ENCODE results near the gene FAM98A.
A peak's percentile ranks its signal among the peaks of the same experiment; 100 is the strongest.

FAM98A gene

GRCh38 chr2:33598561-33599174 lies 431 bp downstream of the FAM98A start:
- FAIRE-seq = no peak
- DNase-seq (ENCODE audit: insufficient read length, low spot score) = peak; percentile 41

GRCh38 chr2:33597026-33597425 lies 2.1 kb downstream of the FAM98A start:
- FAIRE-seq = no peak
- no peak for DNase-seq (ENCODE audit: insufficient read length, low spot score)

DNA sequence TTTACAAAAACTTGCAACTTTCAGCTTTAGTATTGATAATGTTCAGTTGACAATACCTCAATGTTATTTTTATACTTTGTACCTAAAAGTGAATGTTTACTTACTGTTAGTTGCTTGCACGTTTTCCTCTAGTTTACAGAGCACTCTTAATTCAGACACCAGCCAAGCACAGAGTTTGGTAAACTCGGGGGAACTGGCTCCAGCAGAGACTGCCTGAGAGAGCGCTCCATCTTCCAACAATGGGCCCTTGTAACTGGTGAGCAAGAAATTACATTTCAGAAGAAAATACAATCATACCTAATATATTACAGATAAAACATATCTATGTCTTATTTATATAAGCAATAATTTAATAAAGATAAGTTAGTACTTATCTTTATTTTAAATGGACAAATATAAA lies 3.7 kb downstream of the FAM98A start:
- DNase-seq (ENCODE audit: insufficient read length, low spot score) = no peak
- FAIRE-seq = no peak

- FAIRE-seq (no peak), DNase-seq (ENCODE audit: insufficient read length, low spot score) (no peak)
These were observed 9.7 kb downstream of the FAM98A start for GRCh38 chr2:33589444-33589843.

- DNase-seq (ENCODE audit: insufficient read length, low spot score) (no peak), FAIRE-seq (no peak)
These were observed 10.9 kb downstream of the FAM98A start for GRCh38 chr2:33588232-33588631.

- FAIRE-seq (no peak), DNase-seq (ENCODE audit: insufficient read length, low spot score) (no peak)
These were observed 12.3 kb downstream of the FAM98A start for GRCh38 chr2:33586766-33587165.

GRCh38 chr2:33583194-33583938 lies 15.7 kb downstream of the FAM98A start:
- no peak for FAIRE-seq
- DNase-seq (ENCODE audit: insufficient read length, low spot score) = peak; percentile 17

- DNase-seq (ENCODE audit: insufficient read length, low spot score) = no peak
- no peak for FAIRE-seq
These were observed 17.2 kb downstream of the FAM98A start for GRCh38 chr2:33581872-33582271.

GRCh38 chr2:33579227-33579626 lies 19.9 kb downstream of the FAM98A start:
- no peak for FAIRE-seq
- no peak for DNase-seq (ENCODE audit: insufficient read length, low spot score)

GRCh38 chr2:33577668-33578067 lies 21.4 kb downstream of the FAM98A start:
- FAIRE-seq (no peak), DNase-seq (ENCODE audit: insufficient read length, low spot score) (no peak)

- FAIRE-seq = no peak
- no peak for DNase-seq (ENCODE audit: insufficient read length, low spot score)
These were observed 22.0 kb downstream of the FAM98A start for GRCh38 chr2:33577084-33577483.

DNA sequence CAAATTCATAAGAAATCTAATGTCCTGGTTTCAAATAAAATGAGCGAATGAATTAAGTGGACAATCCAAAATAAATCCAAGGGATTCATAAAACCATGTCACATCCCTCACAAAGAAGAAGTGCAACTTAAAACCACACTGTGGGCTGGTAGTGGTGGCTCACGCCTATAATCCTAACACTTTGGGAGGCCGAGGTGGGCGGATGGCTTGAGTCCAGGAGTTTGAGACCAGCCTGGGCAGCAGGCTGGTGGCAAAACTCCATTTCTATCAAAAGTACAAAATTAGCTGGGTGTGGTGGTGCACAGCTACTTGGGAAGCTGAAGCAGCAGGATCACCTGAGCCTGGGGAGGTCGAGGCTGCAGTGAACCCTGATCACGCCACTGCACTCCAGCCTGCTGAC lies 25.4 kb downstream of the FAM98A start:
- peak; percentile 9 for FAIRE-seq
- no peak for DNase-seq (ENCODE audit: insufficient read length, low spot score)

GRCh38 chr2:33570681-33571080 lies 28.4 kb downstream of the FAM98A start:
- FAIRE-seq = no peak
- DNase-seq (ENCODE audit: insufficient read length, low spot score) = no peak

GRCh38 chr2:33561872-33562271 lies 37.2 kb downstream of the FAM98A start:
- DNase-seq (ENCODE audit: insufficient read length, low spot score) (no peak), FAIRE-seq (no peak)

GRCh38 chr2:33560017-33560416 lies 39.1 kb downstream of the FAM98A start:
- no peak for FAIRE-seq
- DNase-seq (ENCODE audit: insufficient read length, low spot score) = no peak

DNA sequence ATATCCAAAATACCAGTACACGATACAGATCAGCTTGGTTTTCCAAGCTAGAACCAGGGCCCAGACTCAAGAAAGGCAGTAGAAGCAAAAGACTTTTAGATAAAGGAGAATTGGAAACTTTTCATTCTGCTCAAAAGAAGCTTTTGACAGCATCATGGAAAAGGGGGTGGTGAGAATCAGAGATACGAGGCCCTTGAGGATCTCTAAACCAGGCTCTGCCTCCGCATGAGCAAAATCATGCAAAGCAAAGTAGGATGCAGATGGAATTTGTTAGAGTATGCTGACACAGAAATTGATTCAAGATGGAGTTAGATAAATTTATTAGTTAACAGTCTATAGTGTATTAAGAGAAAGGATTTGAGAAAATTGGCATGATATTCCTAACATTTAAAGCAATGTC lies 39.8 kb downstream of the FAM98A start:
- DNase-seq (ENCODE audit: insufficient read length, low spot score) = no peak

GRCh38 chr2:33555681-33556080 lies 43.4 kb downstream of the FAM98A start:
- no peak for FAIRE-seq
- DNase-seq (ENCODE audit: insufficient read length, low spot score) = no peak

More for the DNA sequence above, 39.8 kb downstream of the FAM98A start:
- no peak for FAIRE-seq

GRCh38 chr2:33552758-33553461 lies 46.2 kb downstream of the FAM98A start:
- DNase-seq (ENCODE audit: insufficient read length, low spot score) (no peak), FAIRE-seq (no peak)

- FAIRE-seq = no peak
- no peak for DNase-seq (ENCODE audit: insufficient read length, low spot score)
These were observed 48.9 kb downstream of the FAM98A start for GRCh38 chr2:33550206-33550605.

- FAIRE-seq (no peak), DNase-seq (ENCODE audit: insufficient read length, low spot score) (no peak)
These were observed 57.9 kb downstream of the FAM98A start for GRCh38 chr2:33541243-33541642.

DNA sequence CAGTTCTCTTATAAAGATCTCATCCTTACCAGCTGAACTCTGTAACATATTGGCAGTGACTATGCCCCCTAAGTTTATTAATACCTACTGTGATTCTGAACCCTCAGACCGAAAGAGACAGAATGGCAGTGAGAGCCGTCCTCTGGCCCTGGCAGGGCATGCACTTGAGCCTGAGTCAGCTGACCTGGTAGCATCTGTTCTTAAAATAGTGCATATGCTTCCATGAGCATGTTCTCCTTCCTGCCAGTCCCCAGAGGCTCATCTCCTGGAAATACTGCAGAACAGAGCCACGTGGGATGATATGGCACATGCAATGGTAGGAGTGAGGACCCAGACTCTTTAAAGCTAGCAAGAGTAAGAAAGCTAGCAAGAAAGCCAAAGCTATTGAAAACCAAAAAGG lies 63.7 kb downstream of the FAM98A start:
- FAIRE-seq (no peak), DNase-seq (ENCODE audit: insufficient read length, low spot score) (no peak)

Measured in HTR-8/SVneo (cell line).